GM21717 (cell line): Measurements from ENCODE around the gene TGFBR3.
"Not testable (repeated sequence)": the region's sequence is repeated elsewhere in the genome, so short reads cannot be mapped to it uniquely, and the experiment has no call there.

Experiments
- ATAC-seq: cut with Tn5 transposase; IDR thresholded peaks from one replicate; pipeline ENCODE4 v1.9.1; 2021; ENCODE audit warnings: mild to moderate bottlenecking, moderate library complexity; ENCODE audit not compliant: unreplicated experiment

The TGFBR3 gene

GRCh38 chr1:91851130-91852010 is 34.6 kb downstream of the TGFBR3 start:
- no peak for ATAC-seq

- ATAC-seq = no peak
Observed at GRCh38 chr1:91850708-91851107, 35.2 kb downstream of the TGFBR3 start.

- ATAC-seq = no peak
Observed at GRCh38 chr1:91847851-91848250, 38.1 kb downstream of the TGFBR3 start.

- ATAC-seq = no peak
Observed at GRCh38 chr1:91846639-91847013, 39.3 kb downstream of the TGFBR3 start.

GRCh38 chr1:91846007-91846638 is 39.8 kb downstream of the TGFBR3 start:
- ATAC-seq = no peak

- ATAC-seq = no peak
Observed at GRCh38 chr1:91844862-91845528, 41.0 kb downstream of the TGFBR3 start.

GRCh38 chr1:91843843-91844242 is 42.1 kb downstream of the TGFBR3 start:
- ATAC-seq = no peak

GRCh38 chr1:91842563-91842962 is 43.4 kb downstream of the TGFBR3 start:
- no peak for ATAC-seq

- ATAC-seq = no peak
Observed at GRCh38 chr1:91842056-91842455, 43.9 kb downstream of the TGFBR3 start.

- ATAC-seq = not testable (repeated sequence)
Observed at GRCh38 chr1:91840276-91840675, 45.7 kb downstream of the TGFBR3 start.

- ATAC-seq = no peak
Observed at GRCh38 chr1:91836331-91837040, 49.5 kb downstream of the TGFBR3 start.

GRCh38 chr1:91835087-91835521 is 50.8 kb downstream of the TGFBR3 start:
- ATAC-seq = no peak

- ATAC-seq = not testable (repeated sequence)
Observed at GRCh38 chr1:91834549-91834948, 51.4 kb downstream of the TGFBR3 start.

- no peak for ATAC-seq
Observed at GRCh38 chr1:91833946-91834345, 52.0 kb downstream of the TGFBR3 start.

- no peak for ATAC-seq
Observed at GRCh38 chr1:91831132-91831930, 54.6 kb downstream of the TGFBR3 start.

GRCh38 chr1:91830242-91831131 is 55.5 kb downstream of the TGFBR3 start:
- ATAC-seq = no peak

- no peak for ATAC-seq
Observed at GRCh38 chr1:91829293-91830153, 56.4 kb downstream of the TGFBR3 start.

- ATAC-seq = no peak
Observed at GRCh38 chr1:91828583-91829281, 57.2 kb downstream of the TGFBR3 start.
